ENCODE results near the gene KRT31. TPM values are rescaled to one million over a fixed set of nuclear protein-coding genes. Genes with fewer than 3 reads are reported as not detected.
"Not testable (repeated sequence)": the region's sequence is repeated elsewhere in the genome, so short reads cannot be mapped to it uniquely, and the experiment has no call there.

The KRT31 gene
- total RNA-seq, 1 donor from 2014 or later = not detected

GRCh38 chr17:41394254-41394996, 3.0 kb downstream of the KRT31 start:
- DNase-seq (no peak), ATAC-seq (no peak)
- intact Hi-C loops (cut with micrococcal nuclease) = no loop called here

GRCh38 chr17:41393826-41394225, 3.6 kb downstream of the KRT31 start:
- ATAC-seq (peak; percentile 28), DNase-seq (no peak)
- intact Hi-C loops (cut with micrococcal nuclease) = no loop called here

DNA sequence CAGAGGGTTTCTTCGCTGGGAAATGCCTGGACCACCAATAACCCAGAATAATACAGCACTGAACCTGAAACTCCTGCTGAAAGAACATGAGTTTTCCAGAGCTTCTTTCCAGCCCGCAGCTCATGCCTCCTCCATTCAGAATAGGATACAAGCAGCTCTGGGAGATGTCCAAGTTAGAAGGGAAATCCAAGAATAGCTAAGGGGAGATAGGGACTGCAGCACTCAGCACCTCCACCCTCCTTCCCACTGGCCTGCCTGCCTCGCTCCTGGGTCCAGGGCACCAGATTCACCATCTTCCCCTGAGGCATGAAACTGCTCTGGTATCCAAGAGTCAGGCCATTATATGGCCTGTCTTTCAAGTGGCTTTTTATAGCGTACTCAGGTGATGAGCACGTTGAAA, 4.1 kb downstream of the KRT31 start:
- ATAC-seq (peak; percentile 99), DNase-seq (peak; percentile 43)
- intact Hi-C loops (cut with micrococcal nuclease) = no loop called here

DNA sequence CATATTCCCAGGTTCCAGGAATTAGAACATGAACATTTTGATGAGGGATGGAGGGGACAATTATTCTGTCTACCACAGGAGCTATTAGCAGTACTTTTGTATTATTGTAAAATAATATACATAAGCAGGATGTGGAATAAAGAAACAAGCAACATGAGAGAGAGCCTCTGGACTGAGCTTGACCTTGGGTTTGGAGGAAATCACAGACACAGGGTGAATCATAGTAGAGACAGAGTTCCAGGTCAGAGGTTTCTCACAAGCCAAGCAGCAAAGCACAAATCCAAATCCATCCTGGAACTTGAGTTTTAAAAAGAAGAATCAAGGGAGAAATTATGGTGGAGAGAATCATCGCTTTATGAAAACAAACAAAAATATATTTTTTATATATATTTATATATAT, 5.1 kb downstream of the KRT31 start:
- DNase-seq (no peak), ATAC-seq (no peak)
- intact Hi-C loops (cut with micrococcal nuclease) = no loop called here

GRCh38 chr17:41391535-41391934, 5.9 kb downstream of the KRT31 start:
- ATAC-seq = no peak
- DNase-seq = no peak
- intact Hi-C loops (cut with micrococcal nuclease) = no loop called here

DNA sequence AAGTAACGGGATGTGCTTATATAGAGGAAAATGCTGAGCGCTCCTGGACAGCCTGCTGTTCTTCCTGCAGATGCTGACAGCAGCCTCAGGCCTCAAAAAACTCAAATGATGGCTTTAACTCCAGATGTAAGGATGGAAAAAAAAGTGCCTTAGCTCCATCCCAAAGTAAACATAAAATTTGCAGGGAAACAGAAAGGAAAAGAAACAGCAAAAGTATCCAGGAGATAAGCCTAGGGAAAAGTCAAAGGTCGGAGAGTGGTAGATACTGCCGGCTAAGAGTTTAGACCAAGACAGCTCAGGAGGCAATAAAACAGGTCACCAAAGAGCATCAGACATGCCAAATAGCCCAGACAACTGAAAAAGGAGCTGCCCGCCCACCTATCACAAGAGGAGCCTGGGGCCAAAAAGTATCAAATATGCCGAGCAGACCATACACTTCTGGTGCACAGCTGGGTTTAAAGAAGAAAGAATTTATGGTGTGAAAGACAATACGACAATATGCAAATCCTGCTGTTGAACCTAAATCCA, 6.9 kb downstream of the KRT31 start:
- no peak for DNase-seq

DNA sequence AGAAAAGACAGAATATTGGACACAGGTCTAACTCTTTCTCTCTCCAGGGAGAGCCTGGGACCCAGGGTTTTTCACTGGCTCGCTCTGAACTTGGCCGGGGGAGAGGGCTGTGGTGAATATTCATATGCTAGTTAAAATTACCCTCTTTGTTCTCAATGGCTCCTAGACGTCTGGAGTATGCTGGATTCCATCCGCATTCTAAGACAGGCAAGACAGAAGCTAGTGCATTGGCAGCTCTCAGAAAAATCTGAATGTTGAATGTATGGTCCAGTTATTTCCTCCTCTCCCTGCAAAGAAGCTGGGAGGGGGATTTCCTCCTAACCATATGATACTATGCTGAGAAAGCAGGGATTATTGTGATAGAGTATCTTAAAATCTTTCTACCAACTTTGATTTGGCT, 9.7 kb downstream of the KRT31 start:
- intact Hi-C loops (cut with micrococcal nuclease) = no loop called here
- DNase-seq (no peak), ATAC-seq (no peak)

More for the DNA sequence above, 6.9 kb downstream of the KRT31 start:
- no peak for ATAC-seq
- intact Hi-C loops (cut with micrococcal nuclease) = no loop called here

DNA sequence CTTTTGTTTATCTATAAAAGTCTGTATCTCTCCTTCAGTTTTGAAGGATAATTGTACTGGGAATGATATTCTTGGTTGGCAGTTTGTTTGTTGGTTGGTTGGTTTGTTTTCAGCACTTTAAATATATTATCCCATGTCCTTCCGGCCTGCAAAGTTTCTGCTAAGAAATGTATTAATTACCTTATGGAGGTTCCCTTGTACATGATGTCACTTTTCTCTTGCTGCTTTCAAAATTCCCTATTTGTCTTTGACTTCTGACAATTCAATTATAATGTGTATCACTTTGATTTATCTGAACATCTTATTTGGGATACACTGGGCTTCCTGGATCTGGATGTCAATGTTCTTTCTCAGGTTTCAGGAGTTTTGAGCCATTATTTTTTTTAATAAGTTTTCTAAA, 11.2 kb downstream of the KRT31 start:
- ATAC-seq (no peak), DNase-seq (no peak)
- intact Hi-C loops (cut with micrococcal nuclease) = no loop called here

GRCh38 chr17:41383690-41384089, 13.7 kb downstream of the KRT31 start:
- no peak for ATAC-seq
- intact Hi-C loops (cut with micrococcal nuclease) = no loop called here

GRCh38 chr17:41382394-41382793, 15.0 kb downstream of the KRT31 start:
- ATAC-seq (no peak), DNase-seq (no peak)
- intact Hi-C loops (cut with micrococcal nuclease) = no loop called here

More at GRCh38 chr17:41383690-41384089, 13.7 kb downstream of the KRT31 start:
- DNase-seq = no peak

DNA sequence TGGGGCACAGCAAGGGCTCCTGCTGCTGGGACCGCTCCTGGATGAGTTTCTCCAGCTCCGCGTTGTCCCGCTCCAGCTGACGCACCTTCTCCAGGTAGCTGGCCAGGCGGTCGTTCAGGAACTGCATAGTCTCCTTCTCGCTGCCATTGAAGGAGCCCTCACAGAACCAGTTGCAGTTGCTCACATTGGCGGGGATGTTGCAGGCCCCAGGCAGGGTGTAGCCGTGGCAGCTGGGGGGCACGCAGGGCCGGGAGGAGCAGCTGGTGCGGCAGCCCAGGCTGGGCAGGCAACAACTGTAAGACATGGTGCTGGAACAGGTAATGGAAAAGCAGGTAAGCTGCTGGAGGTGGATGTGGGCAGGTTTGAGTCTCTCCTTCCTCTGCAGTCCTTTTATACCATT, 15.5 kb downstream of the KRT31 start, which contains the start of gene KRT34:
TSS of gene KRT34 (minus strand) at position 364 of the 400 bp plus-strand sequence. CDS start at position 304, 60 bp downstream.
- ATAC-seq; DNase-seq; intact Hi-C loops (cut with micrococcal nuclease): not testable (repeated sequence)

DNA sequence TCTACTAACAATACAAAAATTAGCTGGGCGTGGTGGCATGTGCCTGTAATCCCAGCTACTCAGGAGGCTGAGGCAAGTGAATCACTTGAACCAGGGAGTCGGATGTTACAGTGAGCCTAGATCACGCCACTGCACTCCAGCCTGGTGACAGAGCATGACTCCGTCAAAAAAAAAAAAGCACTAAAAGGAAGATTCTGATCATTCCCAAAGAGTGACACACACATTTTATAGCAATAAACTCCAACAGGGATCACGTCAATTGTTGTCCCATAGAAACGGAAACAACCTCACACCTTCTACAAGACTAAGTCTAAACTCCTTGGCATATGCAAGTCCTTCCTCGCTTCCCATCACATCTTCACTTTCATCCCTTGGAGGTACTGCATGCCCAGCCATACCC, 17.3 kb downstream of the KRT31 start:
- DNase-seq; intact Hi-C loops (cut with micrococcal nuclease); ATAC-seq: not testable (repeated sequence)

DNA sequence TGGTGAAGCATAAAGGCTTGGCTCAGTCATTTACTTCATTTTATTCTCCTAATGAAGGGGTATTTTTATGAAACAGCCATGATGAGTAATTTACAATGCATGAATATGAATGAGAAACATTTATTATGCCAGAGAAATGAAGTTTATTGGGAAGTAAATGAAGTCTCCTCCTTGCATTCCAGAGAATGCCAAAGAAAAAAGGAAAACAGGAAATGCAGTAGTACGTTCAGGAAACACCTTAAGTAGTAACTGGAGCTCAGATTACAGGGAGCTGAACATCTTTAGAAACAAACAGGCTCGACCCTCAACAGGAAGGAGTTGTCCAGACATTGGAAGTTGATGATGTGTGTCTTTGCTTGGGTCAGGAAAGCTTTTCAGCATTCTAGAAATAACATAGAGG, 19.9 kb downstream of the KRT31 start:
- intact Hi-C loops (cut with micrococcal nuclease) = no loop called here
- no peak for ATAC-seq
- no peak for DNase-seq

- ATAC-seq (no peak), DNase-seq (no peak)
- intact Hi-C loops (cut with micrococcal nuclease) = no loop called here
Measured at GRCh38 chr17:41369713-41370112, 27.7 kb downstream of the KRT31 start, which contains the start of gene KRT33B. KRT33B (minus strand) TSS chr17:41369813; CDS start chr17:41369750, 63 bp downstream.

- intact Hi-C loops (cut with micrococcal nuclease) = no loop called here
- no peak for ATAC-seq
- no peak for DNase-seq
Measured at GRCh38 chr17:41369023-41369422, 28.4 kb downstream of the KRT31 start.

- no peak for DNase-seq
- ATAC-seq = no peak
- intact Hi-C loops (cut with micrococcal nuclease) = no loop called here
Measured at GRCh38 chr17:41367426-41368075, 29.9 kb downstream of the KRT31 start.

DNA sequence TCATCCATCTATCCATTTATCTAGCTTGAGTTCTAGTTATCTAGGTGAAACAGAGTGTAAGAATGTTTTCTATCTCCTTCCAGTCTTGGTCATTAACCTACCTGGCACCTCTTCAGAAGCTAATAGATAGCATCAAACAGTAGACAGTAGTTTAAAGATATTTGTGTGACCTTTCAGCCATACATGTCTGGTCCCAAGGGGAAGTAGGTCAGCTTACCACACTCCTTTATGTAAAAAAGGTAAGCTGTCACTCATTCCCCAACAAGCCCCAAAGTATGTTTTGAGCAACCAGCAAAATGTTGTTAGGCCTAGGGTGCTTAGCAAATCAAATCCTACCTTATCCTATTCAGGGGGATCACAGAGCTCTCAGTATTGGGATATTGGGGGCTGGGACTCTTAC, 31.3 kb downstream of the KRT31 start:
- intact Hi-C loops (cut with micrococcal nuclease) = no loop called here
- ATAC-seq = no peak
- no peak for DNase-seq

DNA sequence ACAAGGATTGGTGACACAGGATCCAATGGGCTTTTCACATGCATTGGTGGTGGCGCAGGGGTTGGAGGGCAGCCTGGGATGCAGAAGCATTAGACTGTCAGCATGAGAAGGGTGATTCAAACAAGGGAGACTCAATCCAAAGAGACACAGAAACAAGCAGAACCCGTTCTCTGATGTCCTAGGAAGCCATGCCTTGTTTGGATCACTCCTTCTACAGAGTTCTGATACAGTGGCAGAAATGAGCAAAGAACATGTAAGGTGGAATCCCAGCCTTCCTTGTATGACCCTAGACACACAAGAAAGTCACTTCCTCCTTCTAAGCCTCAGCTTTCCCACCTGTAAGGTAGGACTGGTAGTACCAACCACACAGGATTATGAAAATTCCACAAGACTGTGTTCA, 33.5 kb downstream of the KRT31 start:
- intact Hi-C loops (cut with micrococcal nuclease) = no loop called here

DNA sequence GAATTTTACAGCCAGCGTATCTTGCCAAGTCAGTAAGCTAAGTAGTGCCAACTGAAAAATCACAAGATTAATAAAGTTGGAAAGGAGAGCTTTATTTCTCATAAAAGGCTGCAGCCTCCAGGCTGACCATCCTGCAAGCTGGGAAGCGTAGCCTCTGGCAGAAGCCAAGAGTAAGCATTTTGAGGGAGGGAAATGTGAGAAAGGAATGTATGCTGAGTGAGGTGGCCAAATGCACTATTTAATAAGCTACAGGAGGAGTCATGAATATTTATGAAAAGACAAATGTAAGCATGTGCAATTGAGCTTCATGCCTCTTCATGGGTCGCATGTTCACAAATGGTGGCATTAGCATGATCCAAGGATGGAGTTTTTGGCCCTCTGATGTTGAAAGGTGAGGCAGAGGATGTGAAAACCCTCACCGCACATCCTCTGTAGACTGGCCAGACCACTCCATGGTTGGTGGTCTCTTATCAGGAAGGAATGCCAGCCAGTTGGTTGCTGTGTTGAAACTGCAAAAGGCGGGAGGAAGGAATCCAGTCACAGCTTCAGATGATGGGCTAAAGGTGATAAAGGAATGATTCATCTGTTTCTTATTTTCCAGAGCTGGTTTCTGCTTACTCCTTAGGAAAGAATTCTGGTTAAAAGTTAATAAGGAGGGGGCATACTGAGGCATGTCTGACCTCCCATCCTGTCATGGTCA, 37.0 kb downstream of the KRT31 start:
- intact Hi-C loops (cut with micrococcal nuclease) = no loop called here
- DNase-seq = no peak
- no peak for ATAC-seq

More for the DNA sequence above, 33.5 kb downstream of the KRT31 start:
- ATAC-seq (no peak), DNase-seq (no peak)

GRCh38 chr17:41354536-41354935, 42.9 kb downstream of the KRT31 start:
- DNase-seq = no peak
- intact Hi-C loops (cut with micrococcal nuclease) = no loop called here
- no peak for ATAC-seq

Measured in left ventricle myocardium superior (tissue), 1 donor.